ENCODE data around the gene TRPC4AP. TPM values are rescaled to one million over a fixed set of nuclear protein-coding genes. Genes with fewer than 3 reads are reported as not detected.

TRPC4AP gene
- total RNA-seq, 4 donors from 2014 or later = 57.3 to 85.3 (median 70.1) TPM

- TF ChIP-seq EP300 (IDR thresholded peaks at IDR 0.05; ENCODE audit: low read depth) (no peak), POLR2A (IDR thresholded peaks at IDR 0.05) (no peak), POLR2AphosphoS5 (IDR thresholded peaks at IDR 0.05) (no peak)
- TF ChIP-seq, protein P1, sequence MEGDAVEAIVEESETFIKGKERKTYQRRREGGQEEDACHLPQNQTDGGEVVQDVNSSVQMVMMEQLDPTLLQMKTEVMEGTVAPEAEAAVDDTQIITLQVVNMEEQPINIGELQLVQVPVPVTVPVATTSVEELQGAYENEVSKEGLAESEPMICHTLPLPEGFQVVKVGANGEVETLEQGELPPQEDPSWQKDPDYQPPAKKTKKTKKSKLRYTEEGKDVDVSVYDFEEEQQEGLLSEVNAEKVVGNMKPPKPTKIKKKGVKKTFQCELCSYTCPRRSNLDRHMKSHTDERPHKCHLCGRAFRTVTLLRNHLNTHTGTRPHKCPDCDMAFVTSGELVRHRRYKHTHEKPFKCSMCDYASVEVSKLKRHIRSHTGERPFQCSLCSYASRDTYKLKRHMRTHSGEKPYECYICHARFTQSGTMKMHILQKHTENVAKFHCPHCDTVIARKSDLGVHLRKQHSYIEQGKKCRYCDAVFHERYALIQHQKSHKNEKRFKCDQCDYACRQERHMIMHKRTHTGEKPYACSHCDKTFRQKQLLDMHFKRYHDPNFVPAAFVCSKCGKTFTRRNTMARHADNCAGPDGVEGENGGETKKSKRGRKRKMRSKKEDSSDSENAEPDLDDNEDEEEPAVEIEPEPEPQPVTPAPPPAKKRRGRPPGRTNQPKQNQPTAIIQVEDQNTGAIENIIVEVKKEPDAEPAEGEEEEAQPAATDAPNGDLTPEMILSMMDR (IDR thresholded peaks at IDR 0.05) = no peak
- 87 to 90% methylated on average over 2 to 10 of the region's 11 CpGs for WGBS, 2 donors (ENCODE audit: low coverage in 1 of 2)
- Histone ChIP-seq H3K4me3 (no peak overlapping the region), H3K9me3 (no peaks in the 10 kb centered on the region), H3K4me1 (no peaks in the 10 kb centered on the region), H3K27ac (no peak overlapping the region), H3K27me3 (no peaks in the 10 kb centered on the region), H3K36me3 (peaks cover 0 to 29% (median 12%) of the 10 kb centered on the region in 4 donors)
- in situ Hi-C loops (cut with MboI; ENCODE audit: low pct_ligation_motif_present in 1 of 4, low pct_unique_long_range_greater_than_20kb in 1 of 4, low sequenced_read_pairs in 3 of 4) (no loop called here), intact Hi-C loops (cut with DNase I; ENCODE audit: low total_unique reads) (no loop called here)
- no peak for DNase-seq
Observed at GRCh38 chr20:35018590-35019371, 73.8 kb downstream of the TRPC4AP start.

DNA sequence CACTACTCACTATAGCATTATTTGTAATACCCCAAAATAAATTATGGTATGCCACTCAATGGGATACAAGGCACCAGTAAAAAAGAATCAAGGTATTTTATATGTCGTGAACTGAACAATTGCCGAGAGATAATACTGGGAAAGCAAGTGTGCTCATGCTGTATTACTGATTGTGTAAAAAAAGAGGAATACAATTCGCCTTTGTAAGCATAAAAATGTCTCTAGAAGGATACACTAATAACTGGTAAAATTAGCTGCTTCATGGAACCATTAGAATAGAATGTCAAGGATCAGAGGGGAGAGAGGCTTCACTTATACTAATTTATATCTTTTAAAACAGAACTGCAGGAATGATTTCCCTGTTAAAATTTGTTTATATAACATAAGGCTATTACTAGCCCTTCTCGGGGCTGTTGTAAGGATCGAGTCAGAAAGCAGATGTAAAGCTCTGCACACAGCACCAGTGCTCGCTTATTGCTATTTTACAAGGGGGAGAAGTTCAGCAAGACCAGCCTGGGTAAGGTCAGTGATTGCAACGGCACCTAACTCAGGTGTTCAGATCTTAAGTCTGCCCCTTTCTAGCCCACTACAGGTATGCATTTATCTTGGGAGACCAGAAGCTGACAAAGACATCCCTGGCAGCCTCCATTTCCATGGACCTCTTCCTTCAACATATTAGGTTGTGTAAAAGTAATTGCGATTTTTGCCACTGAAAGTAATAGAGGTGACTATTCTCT, 75.3 kb downstream of the TRPC4AP start:
- no peak overlapping the region for H3K4me3 ChIP-seq
- H3K9me3 ChIP-seq = no peaks in the 10 kb centered on the region
- TF ChIP-seq, protein P1 (IDR thresholded peaks at IDR 0.05) = no peak
- no peak for TF ChIP-seq POLR2A (IDR thresholded peaks at IDR 0.05)
- TF ChIP-seq EP300 (IDR thresholded peaks at IDR 0.05; ENCODE audit: low read depth) = no peak
- in situ Hi-C loops (cut with MboI; ENCODE audit: low pct_ligation_motif_present in 1 of 4, low pct_unique_long_range_greater_than_20kb in 1 of 4, low sequenced_read_pairs in 3 of 4) = no loop called here
- no peak overlapping the region for H3K27ac ChIP-seq
- H3K4me1 ChIP-seq = no peaks in the 10 kb centered on the region
- 81 to 86% methylated on average over 6 to 8 of the region's 8 CpGs for whole genome bisulfite sequencing, 2 donors (ENCODE audit: low coverage in 1 of 2)
- H3K27me3 ChIP-seq = no peaks in the 10 kb centered on the region
- intact Hi-C loops (cut with DNase I; ENCODE audit: low total_unique reads) = no loop called here
- DNase-seq = no peak
- peaks cover 0 to 43% (median 18%) of the 10 kb centered on the region in 4 donors for H3K36me3 ChIP-seq

DNA sequence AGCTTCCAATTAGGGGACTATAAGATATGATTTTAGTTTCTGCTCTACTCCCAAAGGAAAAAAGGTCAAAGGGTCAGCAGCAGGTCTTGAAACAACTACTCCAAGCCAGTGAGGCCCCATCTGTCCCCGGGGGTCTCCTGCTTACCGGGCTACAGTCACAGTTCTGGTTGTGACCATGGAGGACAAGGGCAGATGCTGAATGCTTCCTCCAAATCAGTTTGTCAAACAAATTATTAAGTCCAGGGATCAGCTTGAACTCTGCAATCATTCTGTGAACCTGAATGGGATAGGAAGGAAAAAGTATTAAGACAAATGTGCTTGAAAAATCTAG, 76.8 kb downstream of the TRPC4AP start:
- peaks cover 0 to 50% (median 19%) of the 10 kb centered on the region in 4 donors for H3K36me3 ChIP-seq
- no peak overlapping the region for H3K4me3 ChIP-seq
- no peak overlapping the region for H3K27ac ChIP-seq
- no peaks in the 10 kb centered on the region for H3K4me1 ChIP-seq
- no peaks in the 10 kb centered on the region for H3K27me3 ChIP-seq
- intact Hi-C loops (cut with DNase I; ENCODE audit: low total_unique reads) = no loop called here
- H3K9me3 ChIP-seq = no peaks in the 10 kb centered on the region
- 81% methylated on average over 2 of the region's 2 CpGs; no CpG with 5 or more reads in 1 of the 2 donors for WGBS, 2 donors (ENCODE audit: low coverage in 1 of 2)
- in situ Hi-C loops (cut with MboI; ENCODE audit: low pct_ligation_motif_present in 1 of 4, low pct_unique_long_range_greater_than_20kb in 1 of 4, low sequenced_read_pairs in 3 of 4) = no loop called here
- no peak for DNase-seq
- TF ChIP-seq EP300 (IDR thresholded peaks at IDR 0.05; ENCODE audit: low read depth) (no peak), POLR2A (IDR thresholded peaks at IDR 0.05) (no peak), POLR2AphosphoS5 (IDR thresholded peaks at IDR 0.05) (no peak)
- TF ChIP-seq, protein P1 (IDR thresholded peaks at IDR 0.05) = no peak

GRCh38 chr20:35014537-35014936, 78.1 kb downstream of the TRPC4AP start:
- Histone ChIP-seq H3K4me1 (no peaks in the 10 kb centered on the region), H3K36me3 (peaks cover 0 to 61% (median 24%) of the 10 kb centered on the region in 4 donors), H3K4me3 (no peak overlapping the region), H3K27me3 (no peaks in the 10 kb centered on the region), H3K9me3 (no peaks in the 10 kb centered on the region), H3K27ac (no peak overlapping the region)
- intact Hi-C loops (cut with DNase I; ENCODE audit: low total_unique reads) (no loop called here), in situ Hi-C loops (cut with MboI; ENCODE audit: low pct_ligation_motif_present in 1 of 4, low pct_unique_long_range_greater_than_20kb in 1 of 4, low sequenced_read_pairs in 3 of 4) (no loop called here)
- no peak for TF ChIP-seq POLR2AphosphoS5 (IDR thresholded peaks at IDR 0.05)
- TF ChIP-seq, protein P1 (IDR thresholded peaks at IDR 0.05) = no peak
- no peak for TF ChIP-seq POLR2A (IDR thresholded peaks at IDR 0.05)
- no peak for TF ChIP-seq EP300 (IDR thresholded peaks at IDR 0.05; ENCODE audit: low read depth)
- WGBS, 2 donors (ENCODE audit: low coverage in 1 of 2) = 77 to 92% methylated on average over 5 of the region's 5 CpGs
- no peak for DNase-seq

All from transverse colon (tissue), 4 donors.